HepG2 (cell line): Measurements from ENCODE around the gene STAMBPL1. TPM values are rescaled to one million over a fixed set of nuclear protein-coding genes. Genes with fewer than 3 reads are reported as not detected.

Source experiments
- E2F5 ChIP-seq: sonication (generic); formaldehyde crosslinking; conservative IDR thresholded peaks from 2 replicates; pipeline ENCODE4 v1.4.0; 2020; ENCODE audit warnings: missing genetic modification reagents
- GPN1 ChIP-seq: sonication (generic); formaldehyde crosslinking; IDR thresholded peaks from 2 replicates; pipeline ENCODE4 v1.5.1; 2020; ENCODE audit warnings: missing genetic modification reagents, borderline replicate concordance
- KDM4B ChIP-seq: sonication (generic); formaldehyde crosslinking; IDR thresholded peaks from 2 replicates; pipeline ENCODE4 v1.4.0; 2020; ENCODE audit warnings: missing genetic modification reagents
- KDM5A ChIP-seq: fragments of 200-600 bp; sonication (generic); IDR thresholded peaks from 2 replicates; pipeline ENCODE4 v1.7.0; 2018; ENCODE audit warnings: antibody characterized with exemption, mild to moderate bottlenecking, low read length, borderline replicate concordance
- KLF6 ChIP-seq: IDR thresholded peaks from 2 replicates; pipeline ENCODE4 v1.8.0; 2016; ENCODE audit warnings: missing biosample characterization, missing genetic modification reagents
- ONECUT2 ChIP-seq: sonication (generic); formaldehyde crosslinking; IDR thresholded peaks from 2 replicates; pipeline ENCODE4 v1.4.0; 2020; ENCODE audit warnings: missing genetic modification reagents
- PRDM15 ChIP-seq: sonication (generic); formaldehyde crosslinking; IDR thresholded peaks from 2 replicates; pipeline ENCODE4 v1.4.0; 2020; ENCODE audit warnings: missing genetic modification reagents
- RAD21 ChIP-seq: fragments of 450-650 bp; formaldehyde crosslinking; IDR thresholded peaks from 2 replicates; pipeline ENCODE4 v1.5.0; 2020; ENCODE audit warnings: mild to moderate bottlenecking
- RBM39 ChIP-seq: fragments of 200-400 bp; formaldehyde crosslinking; IDR thresholded peaks from one replicate; pipeline ENCODE4 v1.6.1; 2018; ENCODE audit warnings: antibody characterized with exemption, mild to moderate bottlenecking, low read depth, low read length; ENCODE audit not compliant: poor library complexity, severe bottlenecking
- RFX3 ChIP-seq: IDR thresholded peaks from 2 replicates; pipeline ENCODE4 v1.6.1; 2016; ENCODE audit warnings: missing biosample characterization, missing genetic modification reagents
- SKI ChIP-seq: fragments of 450-650 bp; IDR thresholded peaks from one replicate; pipeline ENCODE4 v1.6.1; 2018; ENCODE audit warnings: mild to moderate bottlenecking; ENCODE audit not compliant: partially characterized antibody
- SP5 ChIP-seq: IDR thresholded peaks from 2 replicates; pipeline ENCODE4 v1.6.1; 2016; ENCODE audit warnings: low read depth, borderline replicate concordance
- STAG1 ChIP-seq: sonication (generic); formaldehyde crosslinking; IDR thresholded peaks from 2 replicates; pipeline ENCODE4 v1.4.0; 2020; ENCODE audit warnings: missing genetic modification reagents
- TAF1 ChIP-seq: sonication (generic); formaldehyde crosslinking; IDR thresholded peaks from 2 replicates; pipeline ENCODE4 v1.4.0; 2020; ENCODE audit warnings: missing genetic modification reagents
- ZNF205 ChIP-seq: IDR thresholded peaks from 2 replicates; pipeline ENCODE4 v1.6.1; 2018; ENCODE audit warnings: missing biosample characterization, missing genetic modification reagents
- ZNF234 ChIP-seq: sonication (generic); formaldehyde crosslinking; conservative IDR thresholded peaks from 2 replicates; pipeline ENCODE4 v1.5.1; 2020; ENCODE audit warnings: mild to moderate bottlenecking, missing genetic modification reagents
- ZNF7 ChIP-seq: IDR thresholded peaks from 2 replicates; pipeline ENCODE4 v1.6.1; 2016; ENCODE audit warnings: missing biosample characterization, missing genetic modification reagents
- ZNF883 ChIP-seq: sonication (generic); formaldehyde crosslinking; IDR thresholded peaks from 2 replicates; pipeline ENCODE4 v1.5.1; 2020; ENCODE audit warnings: mild to moderate bottlenecking, missing genetic modification reagents; ENCODE audit errors: not compliant biosample characterization
- polyA plus RNA-seq, 8 experiments: library from polyadenylated mRNA; depleted of rRNA in 3 of 8; stranded (reverse) in 7 of 8; unstranded in 1 of 8; fragments of >200 nt; fragmentation: Illumina TruSeq in 4 of 8; extraction: Trizol in 4 of 8; gene quantifications; 2 replicates each; pipeline versions ENCODE4 v1.2.1 to v1.2.3, GENCODE V29; 2011 to 2016; ENCODE audit warnings: low read depth in 4 of 8, missing spikeins in 1 of 8, mixed read lengths in 1 of 8; ENCODE audit not compliant: insufficient read depth in 1 of 8
- total RNA-seq, 5 experiments: library from RNA; depleted of rRNA; stranded (reverse); fragments of >200 nt; fragmentation: Illumina TruSeq; extraction: Trizol; gene quantifications; 2 replicates each; pipeline ENCODE4 v1.2.3, GENCODE V29; 2016; ENCODE audit warnings: low read depth in 1 of 5
- TF ChIP-seq, protein P1 (sequence below): sonication (generic); formaldehyde crosslinking; IDR thresholded peaks from 2 replicates; pipeline ENCODE4 v1.8.0; 2022; ENCODE audit warnings: missing genetic modification reagents, mild to moderate bottlenecking, moderate library complexity, borderline replicate concordance
- TF ChIP-seq, protein P2 (sequence below): sonication (generic); formaldehyde crosslinking; IDR thresholded peaks from 2 replicates; pipeline ENCODE4 v1.9.0; 2021; ENCODE audit warnings: missing genetic modification reagents, borderline replicate concordance

The STAMBPL1 gene
- total and polyA plus RNA-seq, 2 of the 13 experiments (the other 11 are each of a cell fraction or from before 2014, with no cell fraction given) = 1.4 to 1.5 TPM

GRCh38 chr10:88880282-88881076 lies 434 bp downstream of the STAMBPL1 start (continued):
- TF ChIP-seq, protein P1, sequence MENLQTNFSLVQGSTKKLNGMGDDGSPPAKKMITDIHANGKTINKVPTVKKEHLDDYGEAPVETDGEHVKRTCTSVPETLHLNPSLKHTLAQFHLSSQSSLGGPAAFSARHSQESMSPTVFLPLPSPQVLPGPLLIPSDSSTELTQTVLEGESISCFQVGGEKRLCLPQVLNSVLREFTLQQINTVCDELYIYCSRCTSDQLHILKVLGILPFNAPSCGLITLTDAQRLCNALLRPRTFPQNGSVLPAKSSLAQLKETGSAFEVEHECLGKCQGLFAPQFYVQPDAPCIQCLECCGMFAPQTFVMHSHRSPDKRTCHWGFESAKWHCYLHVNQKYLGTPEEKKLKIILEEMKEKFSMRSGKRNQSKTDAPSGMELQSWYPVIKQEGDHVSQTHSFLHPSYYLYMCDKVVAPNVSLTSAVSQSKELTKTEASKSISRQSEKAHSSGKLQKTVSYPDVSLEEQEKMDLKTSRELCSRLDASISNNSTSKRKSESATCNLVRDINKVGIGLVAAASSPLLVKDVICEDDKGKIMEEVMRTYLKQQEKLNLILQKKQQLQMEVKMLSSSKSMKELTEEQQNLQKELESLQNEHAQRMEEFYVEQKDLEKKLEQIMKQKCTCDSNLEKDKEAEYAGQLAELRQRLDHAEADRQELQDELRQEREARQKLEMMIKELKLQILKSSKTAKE (CRISPR knock-in tag) = peak; percentile 47; the same call in 1 of the 2 replicates
- TF ChIP-seq ZNF205 (no peak), SP5 (no peak), ONECUT2 (CRISPR knock-in tag) (no peak), STAG1 (no peak), KLF6 (no peak), ZNF234 (CRISPR knock-in tag) (0 out of 2 replicates have a peak, but pooled peaks have one; percentile 50), ZNF7 (CRISPR knock-in tag) (no peak), SKI (no peak), E2F5 (CRISPR knock-in tag) (no peak), RBM39 (peak; percentile 44), RAD21 (no peak), TAF1 (peak; percentile 35; the same call in 1 of the 2 replicates), RFX3 (no peak), KDM5A (no peak), GPN1 (no peak), ZNF883 (CRISPR knock-in tag) (peak; percentile 83), PRDM15 (no peak), KDM4B (CRISPR knock-in tag) (no peak; the same call in 1 of the 2 replicates)
- TF ChIP-seq, protein P2, sequence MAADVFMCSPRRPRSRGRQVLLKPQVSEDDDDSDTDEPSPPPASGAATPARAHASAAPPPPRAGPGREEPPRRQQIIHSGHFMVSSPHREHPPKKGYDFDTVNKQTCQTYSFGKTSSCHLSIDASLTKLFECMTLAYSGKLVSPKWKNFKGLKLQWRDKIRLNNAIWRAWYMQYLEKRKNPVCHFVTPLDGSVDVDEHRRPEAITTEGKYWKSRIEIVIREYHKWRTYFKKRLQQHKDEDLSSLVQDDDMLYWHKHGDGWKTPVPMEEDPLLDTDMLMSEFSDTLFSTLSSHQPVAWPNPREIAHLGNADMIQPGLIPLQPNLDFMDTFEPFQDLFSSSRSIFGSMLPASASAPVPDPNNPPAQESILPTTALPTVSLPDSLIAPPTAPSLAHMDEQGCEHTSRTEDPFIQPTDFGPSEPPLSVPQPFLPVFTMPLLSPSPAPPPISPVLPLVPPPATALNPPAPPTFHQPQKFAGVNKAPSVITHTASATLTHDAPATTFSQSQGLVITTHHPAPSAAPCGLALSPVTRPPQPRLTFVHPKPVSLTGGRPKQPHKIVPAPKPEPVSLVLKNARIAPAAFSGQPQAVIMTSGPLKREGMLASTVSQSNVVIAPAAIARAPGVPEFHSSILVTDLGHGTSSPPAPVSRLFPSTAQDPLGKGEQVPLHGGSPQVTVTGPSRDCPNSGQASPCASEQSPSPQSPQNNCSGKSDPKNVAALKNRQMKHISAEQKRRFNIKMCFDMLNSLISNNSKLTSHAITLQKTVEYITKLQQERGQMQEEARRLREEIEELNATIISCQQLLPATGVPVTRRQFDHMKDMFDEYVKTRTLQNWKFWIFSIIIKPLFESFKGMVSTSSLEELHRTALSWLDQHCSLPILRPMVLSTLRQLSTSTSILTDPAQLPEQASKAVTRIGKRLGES (CRISPR knock-in tag) = no peak
